NCI-H2196 treated with DMSO at 0.1 percent for 48 hours (cell line): ENCODE measurements around the gene MICAL3.
"Not testable (repeated sequence)": the region's sequence is repeated elsewhere in the genome, so short reads cannot be mapped to it uniquely, and the experiment has no call there.

Experiments used
- DNase-seq: peaks from one replicate; lab custom pipeline; 2025; ENCODE audit not compliant: unreplicated experiment; lab: John Stamatoyannopoulos, UW

Gene MICAL3

GRCh38 chr22:18060646-18061620, 36.6 kb upstream of the MICAL3 start:
- DNase-seq = no peak

DNA sequence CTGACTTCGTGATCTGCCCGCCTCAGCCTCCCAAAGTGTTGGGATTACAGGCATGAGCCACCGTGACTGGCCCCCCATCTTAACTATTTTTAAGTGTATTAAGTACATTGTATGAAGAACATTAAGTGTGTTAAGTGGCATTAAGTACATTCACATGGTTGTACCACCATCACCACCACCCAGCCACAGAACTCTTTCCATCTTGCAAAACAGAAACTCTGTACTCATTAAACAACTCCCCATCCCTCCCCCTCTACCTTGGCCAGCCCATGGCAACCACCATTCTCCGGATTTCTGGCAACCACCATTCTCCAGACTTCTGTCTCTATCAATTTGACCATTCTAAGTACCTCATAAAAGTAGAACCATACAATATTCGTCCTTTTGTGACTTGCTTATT, 35.6 kb upstream of the MICAL3 start:
- no peak for DNase-seq

GRCh38 chr22:18059473-18059872, 35.1 kb upstream of the MICAL3 start:
- no peak for DNase-seq

GRCh38 chr22:18059094-18059417, 34.7 kb upstream of the MICAL3 start:
- no peak for DNase-seq

DNA sequence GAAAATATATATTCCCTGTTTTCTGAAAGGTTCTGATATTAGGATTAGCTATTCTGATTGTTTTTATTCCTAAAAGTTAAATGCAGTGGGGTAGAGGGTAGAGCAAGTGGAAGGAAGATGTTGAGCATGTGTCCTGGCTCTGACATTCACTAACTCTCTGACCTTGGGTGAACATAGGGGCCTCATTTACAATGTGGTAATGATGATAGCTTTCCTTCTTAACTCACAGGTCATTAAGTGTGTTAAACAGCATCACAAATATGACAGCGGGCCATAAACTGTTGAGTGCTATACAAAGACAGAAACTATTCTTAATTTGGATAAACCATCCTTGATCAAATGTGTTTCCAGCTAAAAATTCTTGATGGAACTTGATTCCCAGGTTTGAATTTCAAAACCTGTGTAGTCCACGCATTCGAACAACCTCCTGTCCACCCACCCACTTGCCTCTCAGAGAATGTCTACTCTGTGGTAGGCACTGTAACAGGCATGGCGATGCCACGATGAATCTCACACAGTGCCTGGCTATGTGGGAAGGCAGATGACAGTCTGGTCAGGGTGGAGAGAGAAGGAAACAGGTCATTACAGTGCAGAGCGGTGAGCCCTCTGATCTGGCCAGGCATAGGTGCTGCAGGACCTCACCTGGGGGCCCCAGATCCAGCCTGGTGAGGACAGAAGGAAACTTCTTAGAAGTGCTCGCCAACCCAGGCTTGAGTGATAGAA, 34.2 kb upstream of the MICAL3 start:
- no peak for DNase-seq

DNA sequence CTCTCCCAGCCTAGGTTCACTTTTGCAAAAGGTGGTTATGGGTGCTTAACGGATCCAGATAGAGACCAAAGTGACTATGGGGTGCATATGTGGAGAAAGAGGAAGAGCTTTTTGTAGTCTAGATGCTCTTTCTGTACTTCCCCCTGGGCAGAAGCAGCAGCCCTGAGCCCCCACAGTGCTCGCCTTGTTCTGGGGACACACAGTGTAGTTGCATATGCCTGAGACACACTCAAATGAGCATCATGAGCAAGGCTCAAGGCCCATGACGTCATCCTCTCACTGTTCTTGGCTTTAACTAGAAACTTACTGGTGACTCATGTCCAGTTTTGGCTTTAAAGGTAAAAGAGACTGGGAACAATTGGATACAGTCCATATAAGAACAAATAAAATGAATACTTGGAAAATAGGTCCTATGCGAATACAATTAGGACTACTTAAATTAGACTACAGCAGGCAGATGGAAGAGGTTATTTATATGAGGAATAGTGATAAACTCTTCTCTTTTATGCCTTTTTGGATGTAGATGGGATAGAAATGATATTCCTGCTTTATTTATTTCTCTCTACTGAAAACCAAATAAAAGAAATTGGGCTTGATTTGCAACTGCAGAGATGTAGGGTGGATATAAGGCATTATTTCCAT, 33.3 kb upstream of the MICAL3 start:
- peak; percentile 47 for DNase-seq

GRCh38 chr22:18056807-18057474, 32.6 kb upstream of the MICAL3 start:
- no peak for DNase-seq

DNA sequence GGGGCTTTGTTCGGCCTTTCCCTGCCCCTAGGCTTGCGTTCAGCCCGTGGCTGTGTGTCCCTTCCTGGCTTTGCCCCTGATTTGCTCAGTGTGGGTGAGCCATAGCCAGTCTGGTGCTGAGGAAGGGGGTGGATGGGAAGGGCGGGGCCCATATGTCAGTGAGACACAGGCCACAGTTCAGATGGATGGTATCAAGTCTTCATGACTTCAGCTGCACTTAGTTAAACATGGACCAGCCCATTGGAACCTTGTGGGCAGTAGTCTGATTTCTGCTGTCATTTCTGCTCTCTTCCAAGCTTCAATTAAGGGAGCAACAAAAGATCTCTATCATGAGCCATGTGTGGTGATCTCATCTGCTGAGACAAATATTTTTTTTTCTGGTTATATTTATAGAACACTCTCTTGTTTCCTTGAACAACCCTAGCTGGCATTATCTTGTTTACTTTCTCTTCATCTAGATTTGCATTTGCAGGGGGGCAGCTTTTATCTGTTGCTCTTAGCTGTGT, 31.9 kb upstream of the MICAL3 start:
- peak; percentile 80 for DNase-seq

- no peak for DNase-seq
Observed at GRCh38 chr22:18055619-18056160, 31.3 kb upstream of the MICAL3 start.

- DNase-seq = not testable (repeated sequence)
Observed at GRCh38 chr22:18053216-18053946, 29.0 kb upstream of the MICAL3 start.

DNA sequence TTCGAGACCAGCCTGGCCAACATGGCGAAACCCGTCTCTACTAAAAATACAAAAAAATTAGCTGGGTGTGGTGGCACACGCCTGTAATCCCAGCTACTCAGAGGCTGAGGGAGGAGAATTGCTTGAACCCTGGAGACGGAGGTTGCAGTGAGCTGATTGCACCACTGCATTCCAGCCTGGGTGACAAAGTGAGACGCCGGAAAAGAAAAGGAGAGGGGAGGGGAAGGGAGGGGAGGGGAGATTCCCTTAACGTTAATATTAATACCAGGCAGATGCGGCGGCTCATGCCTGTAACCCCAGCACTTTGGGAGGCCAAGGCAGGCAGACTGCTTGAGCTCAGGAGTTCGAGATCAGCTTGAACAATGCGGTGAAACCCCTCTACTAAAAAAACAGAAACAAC, 26.8 kb upstream of the MICAL3 start:
- not testable (repeated sequence) for DNase-seq

DNA sequence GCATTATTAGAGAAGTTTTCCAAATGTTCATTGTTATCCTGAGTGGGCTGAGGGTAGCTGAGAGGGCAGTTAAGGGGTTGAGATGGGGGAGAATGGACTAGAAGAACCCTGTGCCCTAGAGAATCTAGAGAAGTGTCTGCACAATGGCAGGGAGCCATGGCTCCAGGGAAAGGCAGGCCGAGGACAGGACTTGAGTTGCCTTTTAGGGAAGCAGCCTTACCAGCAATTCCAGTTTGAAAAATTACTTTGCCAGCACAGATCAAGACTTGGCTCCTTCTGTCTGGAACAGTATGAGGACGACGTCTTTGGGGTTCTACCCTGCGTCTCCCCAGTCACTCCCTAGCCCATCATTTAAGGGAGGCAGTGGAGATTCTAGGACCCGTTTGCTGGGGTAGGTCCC, 25.7 kb upstream of the MICAL3 start:
- no peak for DNase-seq

- DNase-seq = no peak
Observed at GRCh38 chr22:18048441-18048898, 24.1 kb upstream of the MICAL3 start.

GRCh38 chr22:18048041-18048440, 23.7 kb upstream of the MICAL3 start:
- DNase-seq = no peak

DNA sequence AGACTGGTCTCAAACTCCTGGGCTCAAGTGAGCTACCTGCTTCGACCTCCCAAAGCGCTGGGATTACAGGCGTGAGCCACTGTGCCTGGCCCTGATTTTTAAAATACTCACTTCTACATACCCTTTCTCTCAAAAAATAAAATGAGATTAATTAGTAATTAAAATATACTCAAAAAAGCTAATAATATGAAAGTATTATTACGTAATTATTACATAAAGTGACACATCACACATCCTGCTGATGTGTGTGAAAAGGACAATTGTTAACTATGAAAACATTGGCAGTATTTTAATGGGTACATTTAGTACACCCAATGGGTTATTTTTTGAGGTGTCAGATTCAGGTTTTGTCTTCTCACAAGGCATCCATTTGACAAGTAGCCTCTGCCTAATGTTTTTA, 21.4 kb upstream of the MICAL3 start:
- no peak for DNase-seq

- DNase-seq = peak; percentile 94
Observed at GRCh38 chr22:18044548-18045271, 20.3 kb upstream of the MICAL3 start.

DNA sequence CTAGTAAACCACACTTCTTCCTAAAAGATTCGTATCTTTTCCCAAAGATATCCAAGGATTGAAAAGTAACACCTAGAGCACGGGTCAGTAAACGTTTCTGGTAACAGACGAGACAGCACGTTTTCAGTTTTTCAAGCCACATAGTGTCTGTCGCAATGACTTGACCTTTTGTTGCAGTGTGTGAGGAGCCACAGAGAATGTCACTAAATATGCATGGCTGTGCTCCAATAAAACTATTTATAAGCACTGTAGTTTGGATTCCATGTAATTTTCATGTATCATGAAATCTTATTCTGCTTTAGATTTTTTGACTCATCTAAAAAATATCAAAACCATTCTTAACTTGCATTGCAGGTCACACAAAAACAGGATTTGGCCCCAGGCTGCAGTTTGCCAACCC, 18.3 kb upstream of the MICAL3 start:
- DNase-seq = no peak

- not testable (repeated sequence) for DNase-seq
Observed at GRCh38 chr22:18040898-18041297, 16.5 kb upstream of the MICAL3 start.

- peak; percentile 59 for DNase-seq
Observed at GRCh38 chr22:18035751-18036150, 11.4 kb upstream of the MICAL3 start.
